Measurements from ENCODE around the gene SPAG16.

DNA sequence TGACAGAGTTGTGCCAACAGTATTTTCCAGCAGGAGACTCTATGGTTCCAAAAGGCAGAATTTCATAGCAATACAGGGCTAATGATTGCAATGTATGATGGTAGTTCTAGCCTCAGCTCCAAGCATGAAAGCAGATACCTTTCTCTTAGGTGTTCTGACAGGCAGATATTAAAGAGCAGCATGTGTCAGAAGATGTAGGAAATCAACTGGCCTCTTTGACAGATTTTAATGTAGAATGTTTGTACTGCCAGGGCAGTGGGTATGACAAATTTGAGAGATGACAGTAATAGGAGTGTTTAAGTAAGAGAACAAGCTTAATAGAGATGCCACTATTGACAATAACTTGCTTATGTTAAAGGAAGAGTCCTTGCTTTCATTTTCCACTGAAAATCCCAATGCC is 1105.1 kb downstream of the SPAG16 start:
- TF ChIP-seq CTCF (IDR thresholded peaks at IDR 0.05; ENCODE audit: insufficient read depth, low read length, poor library complexity, severe bottlenecking), result no peak
- TF ChIP-seq EZH2phosphoT487 (conservative IDR thresholded peaks at IDR 0.05; ENCODE audit: low read length), result no peak
